ENCODE results near the gene TUSC7.

- TF ChIP-seq CTCF (IDR thresholded peaks at IDR 0.05) (no peak), POLR2A (IDR thresholded peaks at IDR 0.05) (no peak)
Measured at GRCh38 chr3:116734243-116734642, 24.7 kb downstream of the TUSC7 start.

All from right lobe of liver (tissue), 4 donors.